ENCODE results near the gene PLK3.
"Not testable (repeated sequence)": the region's sequence is repeated elsewhere in the genome, so short reads cannot be mapped to it uniquely, and the experiment has no call there.

GRCh38 chr1:44824392-44824791 is 24.2 kb downstream of the PLK3 start:
- TF ChIP-seq ZNF274 (IDR thresholded peaks at IDR 0.05; ENCODE audit: insufficient read depth, insufficient read length); CTCF (IDR thresholded peaks at IDR 0.05 in 2 of 3, conservative IDR thresholded peaks at IDR 0.05 in 1 of 3; ENCODE audit: control insufficient read depth in 2 of 3, extremely low read depth in 1 of 3, insufficient read depth in 1 of 3, low read depth in 3 of 3, low read length in 3 of 3); BHLHE40 (IDR thresholded peaks at IDR 0.05; ENCODE audit: borderline replicate concordance in 1 of 2, low read depth in 2 of 2, low read length in 1 of 2); FOXM1 (IDR thresholded peaks at IDR 0.05; ENCODE audit: low read depth, low read length): not testable (repeated sequence)

All from GM12878 (cell line).